GM21737 (cell line): ENCODE data around the gene TRIP11.
"Not testable (repeated sequence)": the region's sequence is repeated elsewhere in the genome, so short reads cannot be mapped to it uniquely, and the experiment has no call there.

Source experiments
- ATAC-seq: cut with Tn5 transposase; IDR thresholded peaks from one replicate; pipeline ENCODE4 v1.9.1; 2021; ENCODE audit warnings: mild to moderate bottlenecking, moderate library complexity; ENCODE audit not compliant: unreplicated experiment

Gene TRIP11

DNA sequence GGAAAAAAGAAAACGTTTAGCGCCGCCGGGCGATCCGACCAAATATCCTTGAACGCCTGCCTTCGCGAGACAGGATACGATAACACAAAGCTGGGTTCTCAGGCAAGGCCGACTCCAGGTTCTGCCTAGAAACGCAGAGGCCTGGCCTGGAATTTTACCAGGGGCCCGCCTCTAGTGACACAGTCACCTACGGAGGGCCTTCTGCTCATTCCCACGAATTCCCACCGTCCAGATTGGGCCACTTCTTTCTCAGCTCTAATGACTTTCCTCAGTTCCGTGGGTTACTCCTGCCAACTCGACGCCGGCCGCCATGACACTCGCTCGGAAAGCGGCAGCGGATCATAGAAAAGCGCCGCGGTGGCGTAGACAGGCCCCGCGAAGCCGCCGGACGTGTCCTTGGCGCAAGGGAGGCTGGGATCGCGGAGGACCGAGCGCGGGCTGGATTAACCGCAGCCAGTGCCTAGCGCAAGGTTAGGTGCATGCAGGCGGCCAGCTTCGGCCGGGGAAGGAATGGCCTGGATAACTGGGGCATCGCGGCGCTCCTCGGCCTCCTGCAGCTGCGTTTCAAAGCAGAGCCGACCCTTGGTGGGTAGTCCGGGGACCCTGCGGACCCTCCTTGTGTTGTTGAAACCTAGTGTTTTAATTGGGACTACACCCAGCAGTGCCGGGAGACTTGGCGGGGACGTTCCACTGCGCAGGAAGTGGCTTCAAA lies at the start of gene TRIP11:
Gene TRIP11, minus strand, starts transcription at position 341 of the 712 bp plus-strand sequence. CDS start 374 bp downstream, outside the sequence.
- ATAC-seq = peak; percentile 98

DNA sequence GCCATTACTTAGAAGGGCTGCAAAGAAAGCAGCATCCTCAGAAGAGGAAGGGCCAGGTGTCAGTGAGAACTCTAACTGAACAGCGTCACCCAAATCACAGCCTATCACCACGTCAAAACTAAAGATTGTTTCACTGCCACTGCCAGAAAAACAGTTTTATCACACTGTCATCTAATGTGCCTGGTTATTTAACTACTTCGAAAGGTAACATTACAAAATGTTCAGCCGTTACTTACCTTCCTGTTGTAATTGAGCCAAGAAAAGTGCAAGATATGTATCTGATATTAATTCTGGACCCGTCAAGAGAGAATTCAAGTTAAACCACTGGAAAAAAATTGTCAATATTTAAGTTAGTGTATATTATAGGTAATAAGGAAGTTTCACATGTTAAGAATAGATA lies 48.6 kb upstream of the TRIP11 start:
- ATAC-seq = no peak

- no peak for ATAC-seq
Observed at GRCh38 chr14:92074555-92074954, 34.7 kb upstream of the TRIP11 start.

- no peak for ATAC-seq
Observed at GRCh38 chr14:92058006-92058917, 18.4 kb upstream of the TRIP11 start.

- no peak for ATAC-seq
Observed at GRCh38 chr14:92049781-92050180, 9.9 kb upstream of the TRIP11 start.

DNA sequence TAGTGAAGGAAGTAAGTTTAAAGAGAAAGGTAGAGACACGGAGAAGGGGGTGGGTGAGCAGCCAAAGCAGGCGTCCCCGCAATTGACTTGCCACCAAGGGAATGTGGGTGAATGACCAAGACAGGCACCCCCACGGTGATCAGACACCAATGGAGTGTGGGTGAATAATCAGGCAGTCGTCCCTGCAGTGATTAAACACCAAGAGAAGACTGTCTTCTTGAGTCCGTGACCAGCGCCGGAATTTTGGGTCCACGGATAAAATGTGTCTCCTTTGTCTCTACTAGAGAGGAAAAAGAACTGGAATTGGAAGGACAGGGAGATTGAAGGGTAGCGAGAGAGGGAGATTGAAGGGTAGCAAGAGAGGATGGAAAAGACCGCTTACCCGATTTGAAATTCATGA lies 9.4 kb upstream of the TRIP11 start:
- ATAC-seq = not testable (repeated sequence)

DNA sequence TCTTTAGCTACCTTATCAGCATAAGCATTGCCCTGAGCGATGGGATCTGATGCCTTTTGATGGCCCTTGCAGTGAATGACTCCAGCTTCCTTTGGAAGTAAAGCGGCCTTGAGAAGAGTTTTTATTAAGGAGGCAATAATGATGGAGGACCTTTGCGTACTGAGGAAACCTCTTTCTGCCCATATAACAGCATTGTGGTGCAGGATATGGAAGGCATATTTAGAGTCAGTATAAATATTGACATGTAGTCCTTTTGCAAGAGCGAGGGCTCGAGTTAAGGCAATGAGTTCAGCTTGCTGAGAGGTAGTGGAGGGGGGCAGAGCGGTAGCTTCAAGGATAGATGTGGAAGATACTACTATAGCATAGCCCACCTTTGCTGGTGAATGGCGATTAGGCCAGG lies 6.0 kb upstream of the TRIP11 start:
- ATAC-seq = not testable (repeated sequence)

DNA sequence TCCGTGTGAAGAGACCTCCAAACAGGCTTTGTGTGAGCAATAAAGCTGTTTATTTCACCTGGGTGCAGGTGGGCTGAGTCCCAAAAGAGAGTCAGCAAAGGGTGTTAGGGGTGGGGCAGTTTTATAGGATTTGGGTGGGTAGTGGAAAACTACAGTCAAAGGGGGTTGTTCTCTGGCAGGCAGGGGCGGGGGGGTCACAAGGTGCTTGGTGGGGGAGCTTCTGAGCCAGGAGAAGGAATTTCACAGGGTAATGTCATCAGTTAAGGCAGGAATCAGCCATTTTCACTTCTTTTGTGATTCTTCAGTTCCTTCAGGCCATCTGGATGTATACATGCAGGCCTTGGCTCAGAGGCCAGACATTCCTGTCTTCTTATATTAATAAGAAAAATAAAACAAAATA lies 1.9 kb upstream of the TRIP11 start:
- ATAC-seq = not testable (repeated sequence)

DNA sequence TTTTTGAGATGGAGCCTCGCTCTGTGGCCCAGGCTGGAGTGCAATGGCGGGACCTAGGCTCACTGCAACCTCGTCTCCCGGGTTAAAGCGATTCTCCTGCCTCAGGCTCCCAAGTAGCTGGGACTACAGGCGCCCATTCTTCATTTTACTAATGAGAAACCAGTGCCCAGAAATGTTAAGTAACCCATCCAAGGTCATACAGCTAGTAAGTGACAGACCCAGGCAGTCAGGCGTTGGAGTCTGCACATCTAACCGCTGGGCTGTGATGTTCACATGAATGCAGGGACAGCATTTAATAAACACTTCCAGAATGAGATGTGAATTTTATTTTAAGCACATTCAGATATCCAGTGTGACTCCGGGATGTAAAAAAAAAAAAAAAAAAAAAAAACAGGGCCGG lies 1.3 kb upstream of the TRIP11 start:
- ATAC-seq = no peak

- no peak for ATAC-seq
Observed at GRCh38 chr14:92040431-92041051, 682 bp upstream of the TRIP11 start.

DNA sequence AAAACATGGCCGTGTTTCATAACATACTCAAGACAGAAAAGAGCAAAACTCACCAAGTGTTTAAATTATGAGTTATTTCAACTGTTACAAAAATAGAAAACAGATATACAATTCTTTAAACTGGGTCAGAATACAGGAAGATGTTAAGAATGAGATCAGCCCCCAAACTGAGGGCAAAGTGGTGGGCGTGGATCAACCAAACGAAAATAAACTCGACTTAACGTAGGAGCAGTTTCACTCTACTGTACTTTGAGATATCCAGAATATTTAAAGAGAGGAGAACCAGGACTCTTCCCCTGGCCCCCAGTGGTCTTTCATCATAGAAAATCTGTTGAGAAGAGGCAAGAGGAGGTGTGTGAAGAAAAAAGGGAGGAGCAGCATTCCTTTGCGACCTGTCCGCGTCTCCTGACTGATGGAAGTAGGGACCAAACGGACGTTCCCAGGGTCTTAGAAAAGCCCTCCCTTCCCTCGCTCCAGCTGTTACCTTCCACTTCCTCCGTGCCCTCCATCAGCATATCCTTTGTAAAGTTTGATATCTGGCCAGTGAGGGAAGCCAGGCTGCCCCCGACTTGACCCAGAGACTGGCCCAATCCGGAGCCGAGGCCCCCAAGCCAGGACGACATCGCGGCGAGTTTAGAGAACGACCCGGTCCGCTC lies 668 bp downstream of the TRIP11 start:
- ATAC-seq = peak; percentile 18

- no peak for ATAC-seq
Observed at GRCh38 chr14:92037989-92038388, 1.9 kb downstream of the TRIP11 start.

GRCh38 chr14:92035890-92036289 lies 4.0 kb downstream of the TRIP11 start:
- ATAC-seq = no peak

GRCh38 chr14:92033906-92034687 lies 5.8 kb downstream of the TRIP11 start:
- no peak for ATAC-seq

DNA sequence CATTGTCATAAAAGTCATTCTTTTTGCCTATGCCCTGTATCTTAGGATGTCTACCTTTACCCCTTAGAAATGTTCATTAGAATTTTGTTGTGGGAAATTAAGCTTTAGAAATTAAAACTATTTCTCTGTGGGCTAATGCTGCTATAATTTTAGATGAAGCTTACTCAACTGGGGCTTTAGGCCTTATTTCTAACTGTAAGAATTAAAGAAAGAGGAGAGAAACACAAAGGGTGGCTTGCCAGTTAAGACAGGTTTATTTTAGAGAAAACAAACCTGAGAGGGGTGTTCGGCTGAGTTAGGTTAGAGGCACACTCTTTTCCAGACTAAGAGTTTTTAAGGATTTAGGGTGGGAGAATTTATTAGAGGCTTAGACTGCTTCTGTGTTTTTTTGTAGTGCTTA lies 6.4 kb downstream of the TRIP11 start:
- ATAC-seq = no peak

DNA sequence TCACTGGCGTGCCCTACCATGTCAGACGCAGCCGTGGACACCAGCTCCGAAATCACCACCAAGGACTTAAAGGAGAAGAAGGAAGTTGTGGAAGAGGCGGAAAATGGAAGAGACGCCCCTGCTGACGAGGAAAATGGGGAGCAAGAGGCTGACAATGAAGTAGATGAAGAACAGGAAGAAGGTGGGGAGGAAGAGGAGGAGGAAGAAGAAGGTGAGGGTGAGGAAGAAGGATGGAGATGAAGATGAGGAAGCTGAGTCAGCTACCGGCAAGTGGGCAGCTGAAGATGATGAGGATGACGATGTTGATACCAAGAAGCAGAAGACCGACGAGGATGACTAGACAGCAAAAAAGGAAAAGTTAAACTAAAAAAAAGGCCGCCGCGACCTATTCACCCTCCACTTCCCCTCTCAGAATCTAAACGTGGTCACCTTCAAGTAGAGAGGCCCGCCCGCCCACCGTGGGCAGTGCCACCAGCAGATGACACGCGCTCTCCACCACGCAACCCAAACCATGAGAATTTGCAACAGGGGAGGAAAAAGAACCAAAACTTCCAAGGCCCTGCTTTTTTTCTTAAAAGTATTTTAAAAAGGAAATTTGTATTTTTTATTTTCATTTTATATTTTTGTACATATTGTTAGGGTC lies 13.2 kb downstream of the TRIP11 start:
- no peak for ATAC-seq

GRCh38 chr14:92022036-92022435 lies 17.8 kb downstream of the TRIP11 start:
- no peak for ATAC-seq

- ATAC-seq = no peak
Observed at GRCh38 chr14:92021523-92021922, 18.3 kb downstream of the TRIP11 start.

GRCh38 chr14:92014040-92014439 lies 25.8 kb downstream of the TRIP11 start:
- ATAC-seq = no peak
